Measurements from ENCODE around the gene FAM114A1. TPM values are rescaled to one million over a fixed set of nuclear protein-coding genes. Genes with fewer than 3 reads are reported as not detected.

The FAM114A1 gene
- total RNA-seq, 1 donor = 378 TPM

DNA sequence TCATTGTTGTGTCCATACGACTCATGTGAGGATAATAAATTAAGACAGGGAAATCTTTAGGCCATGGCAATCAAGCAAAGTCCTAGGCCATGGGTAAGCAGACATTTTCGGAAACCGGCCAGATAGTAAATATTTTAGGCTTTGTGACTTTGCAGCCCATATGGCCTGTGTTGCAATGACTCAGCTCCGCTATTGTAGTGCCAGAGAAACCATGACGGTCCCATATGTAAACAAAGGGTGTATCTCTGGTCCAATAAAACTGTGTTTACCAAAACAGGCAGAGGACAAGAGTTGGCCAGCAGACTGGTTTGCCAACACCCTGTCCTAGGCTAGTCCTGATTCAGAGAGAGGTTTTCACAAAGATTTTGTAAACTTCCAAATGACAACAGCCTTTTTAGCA, 5.0 kb downstream of the FAM114A1 start:
- H3K4me3 ChIP-seq (ENCODE audit: low read depth, low read length) = no peak overlapping the region
- DNase-seq (ENCODE audit: low read depth) = peak; percentile 20
- TF ChIP-seq, protein P1, sequence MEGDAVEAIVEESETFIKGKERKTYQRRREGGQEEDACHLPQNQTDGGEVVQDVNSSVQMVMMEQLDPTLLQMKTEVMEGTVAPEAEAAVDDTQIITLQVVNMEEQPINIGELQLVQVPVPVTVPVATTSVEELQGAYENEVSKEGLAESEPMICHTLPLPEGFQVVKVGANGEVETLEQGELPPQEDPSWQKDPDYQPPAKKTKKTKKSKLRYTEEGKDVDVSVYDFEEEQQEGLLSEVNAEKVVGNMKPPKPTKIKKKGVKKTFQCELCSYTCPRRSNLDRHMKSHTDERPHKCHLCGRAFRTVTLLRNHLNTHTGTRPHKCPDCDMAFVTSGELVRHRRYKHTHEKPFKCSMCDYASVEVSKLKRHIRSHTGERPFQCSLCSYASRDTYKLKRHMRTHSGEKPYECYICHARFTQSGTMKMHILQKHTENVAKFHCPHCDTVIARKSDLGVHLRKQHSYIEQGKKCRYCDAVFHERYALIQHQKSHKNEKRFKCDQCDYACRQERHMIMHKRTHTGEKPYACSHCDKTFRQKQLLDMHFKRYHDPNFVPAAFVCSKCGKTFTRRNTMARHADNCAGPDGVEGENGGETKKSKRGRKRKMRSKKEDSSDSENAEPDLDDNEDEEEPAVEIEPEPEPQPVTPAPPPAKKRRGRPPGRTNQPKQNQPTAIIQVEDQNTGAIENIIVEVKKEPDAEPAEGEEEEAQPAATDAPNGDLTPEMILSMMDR (IDR thresholded peaks at IDR 0.05; ENCODE audit: insufficient read depth, low read length) = no peak

DNA sequence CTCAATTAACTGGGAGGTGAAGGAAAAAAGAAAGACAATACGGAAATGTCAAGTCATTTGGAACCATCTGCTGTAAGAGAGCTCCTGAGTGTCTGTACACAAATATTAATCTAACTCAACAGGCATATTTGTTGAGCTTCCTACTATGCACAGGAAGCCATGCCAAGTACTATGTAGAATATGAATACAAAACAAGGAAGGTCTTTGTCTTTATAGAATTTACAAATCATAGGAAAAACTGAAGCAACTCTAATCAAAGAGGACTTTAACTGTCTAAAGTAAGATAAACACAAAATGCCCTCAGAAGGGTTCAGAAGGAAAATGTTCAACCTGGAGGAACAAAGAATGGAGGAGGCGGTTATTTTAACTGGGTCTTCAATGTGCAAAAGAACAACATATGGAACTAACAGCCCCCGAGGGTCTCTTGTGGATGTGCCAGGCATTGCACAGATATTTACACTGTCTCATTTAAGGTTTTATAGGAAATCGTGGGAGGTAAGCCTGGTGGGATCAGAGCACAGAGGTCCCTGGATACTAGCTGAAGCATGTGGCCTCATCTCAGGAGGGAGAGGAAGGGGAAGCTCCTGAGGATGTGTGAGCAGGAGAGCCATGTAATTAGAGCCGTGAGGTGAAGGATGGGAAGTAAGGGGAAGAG, 5.8 kb downstream of the FAM114A1 start:
- H3K4me3 ChIP-seq (ENCODE audit: low read depth, low read length) = no peak overlapping the region
- TF ChIP-seq, protein P1 (IDR thresholded peaks at IDR 0.05; ENCODE audit: insufficient read depth, low read length) = no peak
- DNase-seq (ENCODE audit: low read depth) = no peak

DNA sequence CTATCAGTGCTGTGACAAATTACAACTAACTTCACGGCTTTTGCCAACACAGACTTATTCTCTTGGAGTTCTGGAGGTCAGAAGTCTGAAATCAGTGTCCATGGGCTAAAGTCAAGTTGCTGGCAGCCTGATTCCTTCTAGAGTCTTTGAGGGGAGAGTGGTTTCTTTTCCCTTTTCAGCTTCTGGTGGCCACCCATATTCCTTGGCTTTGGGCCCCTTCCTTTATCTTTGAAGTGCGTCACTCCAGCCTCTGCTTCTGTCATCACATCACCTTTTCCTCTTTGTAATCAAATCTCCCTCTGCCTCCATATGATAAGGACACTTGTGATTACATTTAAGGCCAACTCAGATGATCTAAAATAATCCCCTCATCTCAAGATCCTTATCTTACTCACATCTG, 9.0 kb downstream of the FAM114A1 start:
- DNase-seq (ENCODE audit: low read depth) = peak; percentile 37
- TF ChIP-seq, protein P1 (IDR thresholded peaks at IDR 0.05; ENCODE audit: insufficient read depth, low read length) = no peak
- no peak overlapping the region for H3K4me3 ChIP-seq (ENCODE audit: low read depth, low read length)

DNA sequence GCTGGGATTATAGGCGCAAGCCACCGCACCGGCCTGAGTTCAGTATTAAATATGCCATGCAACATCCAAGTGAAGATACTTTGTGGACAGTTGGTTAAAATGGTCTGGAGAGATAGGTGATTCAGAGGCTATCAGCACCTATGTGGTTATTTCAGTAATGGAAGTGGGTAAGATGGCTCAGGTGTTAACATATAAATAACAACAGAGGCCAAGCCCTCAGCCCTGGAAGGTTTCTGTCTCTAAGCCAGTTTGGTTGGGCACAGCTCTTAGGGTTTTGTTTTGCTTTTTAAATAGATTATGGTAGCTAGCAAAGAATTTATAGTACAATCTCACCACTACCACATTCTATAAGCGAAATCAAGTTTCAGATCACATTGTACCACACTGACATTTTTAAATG, 16.6 kb downstream of the FAM114A1 start:
- no peak for DNase-seq (ENCODE audit: low read depth)
- no peak overlapping the region for H3K4me3 ChIP-seq (ENCODE audit: low read depth, low read length)
- TF ChIP-seq, protein P1 (IDR thresholded peaks at IDR 0.05; ENCODE audit: insufficient read depth, low read length) = no peak

DNA sequence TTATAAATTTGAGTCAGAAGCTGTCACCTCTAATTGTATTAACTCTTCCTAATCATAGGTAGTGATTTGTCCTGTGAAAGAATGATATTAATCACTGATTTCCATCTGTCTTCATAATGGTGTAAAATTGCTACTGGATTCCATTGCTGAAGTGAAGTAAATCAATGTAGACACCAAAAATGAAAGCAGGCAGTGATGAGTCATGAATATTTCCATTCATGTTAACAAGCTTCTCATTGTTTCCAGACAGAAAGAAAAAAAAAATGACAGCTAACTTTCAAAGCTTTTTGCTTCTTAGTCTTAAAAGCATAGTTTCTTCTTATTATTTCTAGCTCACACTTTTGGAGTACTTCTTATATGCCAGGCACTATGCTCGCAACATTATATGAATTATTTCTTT, 21.5 kb downstream of the FAM114A1 start:
- TF ChIP-seq, protein P1 (IDR thresholded peaks at IDR 0.05; ENCODE audit: insufficient read depth, low read length) = no peak
- H3K4me3 ChIP-seq (ENCODE audit: low read depth, low read length) = no peak overlapping the region
- peak; percentile 84 for DNase-seq (ENCODE audit: low read depth)

DNA sequence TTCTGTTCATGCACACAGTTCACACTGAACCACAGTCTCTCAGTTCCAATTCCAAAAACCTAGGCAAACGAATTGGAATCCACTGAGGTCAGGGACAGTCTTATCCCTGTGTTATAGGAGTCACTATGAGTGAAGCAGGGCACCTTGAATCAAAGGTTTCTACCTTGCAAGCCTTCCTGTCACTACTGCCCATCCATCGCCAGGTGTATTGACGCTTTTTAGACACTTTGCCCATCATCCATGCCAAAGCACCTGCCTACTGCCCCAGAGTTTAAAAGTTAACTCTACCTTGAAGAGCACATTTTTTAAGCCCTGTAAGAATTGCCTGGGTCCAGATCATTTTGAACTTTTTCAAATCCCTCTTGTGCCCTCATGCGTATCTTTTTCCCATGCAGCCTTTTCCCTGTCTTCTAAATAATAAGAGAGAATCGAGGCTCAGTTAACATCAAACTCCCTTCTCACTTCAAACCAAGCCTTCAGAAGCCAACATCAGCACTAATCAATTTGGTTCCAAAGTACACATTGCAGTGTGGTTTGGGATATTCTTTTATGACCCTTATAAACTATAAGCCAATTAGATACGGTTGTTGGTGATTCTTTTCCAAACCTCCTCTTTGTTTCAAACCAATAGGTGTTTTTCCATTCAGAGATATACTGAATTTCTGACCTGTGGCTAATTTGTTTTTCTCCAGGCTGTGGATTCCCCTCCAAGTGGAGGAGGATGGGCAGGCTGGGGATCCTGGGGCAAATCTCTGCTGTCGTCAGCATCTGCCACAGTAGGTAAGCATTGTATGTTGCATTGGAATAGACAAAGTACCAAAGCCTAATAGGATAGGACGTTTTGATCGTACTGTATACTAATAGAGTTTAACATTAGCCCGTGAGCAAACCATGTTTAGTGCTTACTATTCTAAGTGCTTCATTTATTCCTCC, 23.7 kb downstream of the FAM114A1 start:
- DNase-seq (ENCODE audit: low read depth) = no peak
- no peak overlapping the region for H3K4me3 ChIP-seq (ENCODE audit: low read depth, low read length)
- TF ChIP-seq, protein P1 (IDR thresholded peaks at IDR 0.05; ENCODE audit: insufficient read depth, low read length) = no peak
